Cardiac muscle cell (in vitro differentiated cells and primary cell): ENCODE measurements around the gene SMC6. TPM values are rescaled to one million over a fixed set of nuclear protein-coding genes. Genes with fewer than 3 reads are reported as not detected.
A peak's percentile ranks its signal among the peaks of the same experiment; 100 is the strongest.

Experiments used
- DNase-seq, 2 donors: peaks; one replicate each; pipeline versions ENCODE4 v3.0.0 to v3.0.0-alpha.2; 2010 to 2017; ENCODE audit warnings: low read depth in 1 of 2, low spot score in 1 of 2
- H3K27ac ChIP-seq: fragments of 200-600 bp; sonication (generic); 2 replicates; pipeline ENCODE4 v1.5.1; 2016
- H3K27me3 ChIP-seq: fragments of 200-600 bp; sonication (generic); 2 replicates; pipeline ENCODE4 v1.6.0; 2016; ENCODE audit warnings: control low read depth
- H3K36me3 ChIP-seq: fragments of 200-600 bp; sonication (generic); 2 replicates; pipeline ENCODE4 v1.5.1; 2016; ENCODE audit warnings: control low read depth
- H3K4me1 ChIP-seq: fragments of 200-600 bp; sonication (generic); 2 replicates; pipeline ENCODE4 v1.8.1; 2017; ENCODE audit warnings: low read depth, mild to moderate bottlenecking, mixed run types
- H3K4me3 ChIP-seq: fragments of 200-600 bp; sonication (generic); 2 replicates; pipeline ENCODE4 v1.5.1; 2016; ENCODE audit warnings: mild to moderate bottlenecking
- H3K9me3 ChIP-seq: fragments of 200-600 bp; sonication (generic); 2 replicates; pipeline ENCODE4 v1.5.1; 2017; ENCODE audit warnings: low read depth, mild to moderate bottlenecking, control low read depth
- polyA plus RNA-seq: library from polyadenylated mRNA; unstranded; fragments of >200 nt; fragmentation: Nextera tagmentation; extraction: Ambion mirVana; gene quantifications from 2 replicates; pipeline ENCODE4 v1.2.1, GENCODE V29; 2016
- total RNA-seq: library from RNA; depleted of rRNA; stranded (reverse); fragments of >200 nt; gene quantifications from 2 replicates; pipeline ENCODE4 v1.2.3, GENCODE V29; 2016
- TF ChIP-seq, protein P1 (sequence below): IDR thresholded peaks from 2 replicates; pipeline ENCODE4 v1.5.1; 2012; ENCODE audit warnings: low read depth, mild to moderate bottlenecking, low read length

The SMC6 gene
- total and polyA plus RNA-seq, 2 experiments from 2014 or later = 13.1 to 19.2 TPM

DNA sequence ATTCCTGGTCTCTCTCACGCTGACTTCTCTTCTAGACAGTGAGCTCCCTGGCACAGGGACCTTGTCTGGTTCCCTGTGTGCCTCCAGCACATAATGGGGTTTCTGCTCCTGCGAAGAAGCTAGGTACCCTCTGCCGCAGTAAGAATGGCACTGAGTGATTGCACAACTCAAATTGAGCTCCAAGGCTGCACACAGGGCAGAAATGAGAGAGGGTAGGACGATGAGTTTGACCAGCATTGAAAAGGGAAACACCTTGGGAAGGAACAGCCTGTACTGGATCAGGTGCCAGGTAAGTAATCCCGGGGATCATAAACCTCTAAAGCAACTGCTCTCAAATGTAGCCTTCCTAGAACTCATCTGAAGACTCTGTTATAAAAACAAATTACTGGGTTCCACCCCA, 41.7 kb upstream of the SMC6 start:
- DNase-seq = no peak
- TF ChIP-seq, protein P1, sequence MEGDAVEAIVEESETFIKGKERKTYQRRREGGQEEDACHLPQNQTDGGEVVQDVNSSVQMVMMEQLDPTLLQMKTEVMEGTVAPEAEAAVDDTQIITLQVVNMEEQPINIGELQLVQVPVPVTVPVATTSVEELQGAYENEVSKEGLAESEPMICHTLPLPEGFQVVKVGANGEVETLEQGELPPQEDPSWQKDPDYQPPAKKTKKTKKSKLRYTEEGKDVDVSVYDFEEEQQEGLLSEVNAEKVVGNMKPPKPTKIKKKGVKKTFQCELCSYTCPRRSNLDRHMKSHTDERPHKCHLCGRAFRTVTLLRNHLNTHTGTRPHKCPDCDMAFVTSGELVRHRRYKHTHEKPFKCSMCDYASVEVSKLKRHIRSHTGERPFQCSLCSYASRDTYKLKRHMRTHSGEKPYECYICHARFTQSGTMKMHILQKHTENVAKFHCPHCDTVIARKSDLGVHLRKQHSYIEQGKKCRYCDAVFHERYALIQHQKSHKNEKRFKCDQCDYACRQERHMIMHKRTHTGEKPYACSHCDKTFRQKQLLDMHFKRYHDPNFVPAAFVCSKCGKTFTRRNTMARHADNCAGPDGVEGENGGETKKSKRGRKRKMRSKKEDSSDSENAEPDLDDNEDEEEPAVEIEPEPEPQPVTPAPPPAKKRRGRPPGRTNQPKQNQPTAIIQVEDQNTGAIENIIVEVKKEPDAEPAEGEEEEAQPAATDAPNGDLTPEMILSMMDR = no peak
- Histone ChIP-seq H3K27me3 (no peaks in the 10 kb centered on the region), H3K4me3 (no peak overlapping the region), H3K9me3 (no peaks in the 10 kb centered on the region), H3K4me1 (no peaks in the 10 kb centered on the region), H3K36me3 (no peaks in the 10 kb centered on the region), H3K27ac (no peak overlapping the region)

DNA sequence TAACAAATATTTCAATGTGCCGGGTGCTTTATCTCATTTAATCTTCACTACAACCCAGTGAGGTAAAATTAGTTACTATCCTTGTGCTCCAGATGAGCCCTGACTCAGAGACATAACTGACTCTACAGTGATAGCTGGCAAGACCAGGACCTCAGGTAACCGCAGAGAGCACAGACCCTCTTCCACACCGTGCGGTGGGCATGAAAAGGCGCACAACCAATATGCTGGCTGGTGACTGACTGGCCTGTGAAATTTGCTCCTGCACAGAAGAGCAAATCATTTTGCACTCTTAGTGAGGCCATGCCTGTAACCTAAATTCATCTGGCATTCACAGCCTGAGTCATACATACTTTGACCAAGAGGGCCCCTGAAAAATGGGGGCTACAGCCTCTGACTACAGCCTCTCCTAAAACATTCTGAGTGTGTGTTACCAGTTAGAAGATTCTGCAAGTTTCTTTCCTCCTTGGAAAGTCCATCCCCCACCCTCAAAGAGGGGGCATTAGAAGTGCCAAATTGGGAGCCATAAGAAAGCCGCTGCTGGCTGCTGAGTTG, 40.3 kb upstream of the SMC6 start:
- no peaks in the 10 kb centered on the region for H3K36me3 ChIP-seq
- no peaks in the 10 kb centered on the region for H3K4me1 ChIP-seq
- no peak overlapping the region for H3K27ac ChIP-seq
- no peaks in the 10 kb centered on the region for H3K27me3 ChIP-seq
- no peak for DNase-seq
- H3K9me3 ChIP-seq = no peaks in the 10 kb centered on the region
- TF ChIP-seq, protein P1 = no peak
- H3K4me3 ChIP-seq = no peak overlapping the region

DNA sequence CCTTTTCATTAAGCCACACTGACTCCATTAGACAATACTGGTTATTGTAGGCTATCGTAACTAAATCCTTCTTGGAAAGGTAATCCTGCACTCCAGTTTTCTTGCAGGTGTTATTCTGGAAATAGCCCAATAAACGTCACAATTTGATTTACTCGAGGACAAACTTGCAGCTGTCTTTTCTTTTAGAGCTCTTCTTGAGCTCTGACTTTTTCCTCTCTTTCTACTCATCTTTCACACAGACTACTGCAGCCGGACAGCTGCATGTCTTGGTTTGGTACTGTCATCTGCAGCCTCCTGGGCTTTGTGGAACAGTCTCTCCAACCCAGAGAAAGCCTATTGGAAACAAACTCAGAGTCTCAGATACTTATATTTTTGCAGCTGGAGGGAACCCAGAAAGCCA, 39.7 kb upstream of the SMC6 start:
- H3K9me3 ChIP-seq = no peaks in the 10 kb centered on the region
- H3K27ac ChIP-seq = no peak overlapping the region
- no peaks in the 10 kb centered on the region for H3K27me3 ChIP-seq
- TF ChIP-seq, protein P1 = no peak
- no peaks in the 10 kb centered on the region for H3K36me3 ChIP-seq
- H3K4me3 ChIP-seq = no peak overlapping the region
- DNase-seq = no peak
- H3K4me1 ChIP-seq = no peaks in the 10 kb centered on the region

DNA sequence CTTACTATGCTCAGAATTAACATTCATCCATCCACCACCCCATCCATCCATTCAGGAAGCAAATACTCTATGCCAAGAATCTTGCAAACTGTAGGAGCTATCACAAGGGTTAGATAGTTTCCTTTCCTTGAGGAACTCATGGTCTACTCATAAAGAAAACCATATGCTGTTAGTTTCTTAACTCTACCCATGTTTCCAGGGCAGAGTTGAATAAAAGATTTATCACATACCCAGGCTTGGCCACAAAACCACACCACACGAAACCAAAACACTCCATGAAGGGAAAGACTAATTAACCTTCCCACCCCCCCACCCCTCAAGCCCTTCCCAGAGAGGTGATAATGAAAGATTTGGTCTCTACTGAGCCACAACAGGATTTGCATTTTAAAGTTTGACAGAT, 38.9 kb upstream of the SMC6 start:
- TF ChIP-seq, protein P1 = no peak
- Histone ChIP-seq H3K4me1 (no peaks in the 10 kb centered on the region), H3K36me3 (no peaks in the 10 kb centered on the region), H3K4me3 (no peak overlapping the region), H3K27ac (no peak overlapping the region), H3K9me3 (no peaks in the 10 kb centered on the region), H3K27me3 (no peaks in the 10 kb centered on the region)
- peak in 1 of 2 donors; percentile 43 for DNase-seq

DNA sequence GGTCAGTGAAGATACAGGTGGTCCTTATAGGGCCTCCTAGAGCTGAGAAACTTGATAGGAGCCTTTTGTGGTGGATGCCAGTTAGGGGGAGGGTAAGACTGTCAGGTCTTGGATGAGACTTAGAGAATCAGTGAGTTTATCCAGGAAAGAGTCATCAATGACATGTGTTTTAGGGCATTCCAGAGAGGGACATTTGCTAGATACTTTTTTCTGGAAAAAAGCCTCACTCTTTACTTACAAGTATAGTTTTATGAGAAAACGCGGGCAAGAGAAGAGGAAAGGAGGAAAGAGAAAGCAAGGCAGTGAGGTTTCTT, 38.2 kb upstream of the SMC6 start:
- Histone ChIP-seq H3K9me3 (no peaks in the 10 kb centered on the region), H3K36me3 (no peaks in the 10 kb centered on the region), H3K27ac (no peak overlapping the region), H3K27me3 (no peaks in the 10 kb centered on the region), H3K4me1 (no peaks in the 10 kb centered on the region), H3K4me3 (no peak overlapping the region)
- no peak for DNase-seq
- TF ChIP-seq, protein P1 = no peak
